Measurements from ENCODE around the gene FMN1. TPM values are rescaled to one million over a fixed set of nuclear protein-coding genes. Genes with fewer than 3 reads are reported as not detected.

Gene FMN1
- total RNA-seq, 1 donor from 2014 or later, result 4.3 TPM

DNA sequence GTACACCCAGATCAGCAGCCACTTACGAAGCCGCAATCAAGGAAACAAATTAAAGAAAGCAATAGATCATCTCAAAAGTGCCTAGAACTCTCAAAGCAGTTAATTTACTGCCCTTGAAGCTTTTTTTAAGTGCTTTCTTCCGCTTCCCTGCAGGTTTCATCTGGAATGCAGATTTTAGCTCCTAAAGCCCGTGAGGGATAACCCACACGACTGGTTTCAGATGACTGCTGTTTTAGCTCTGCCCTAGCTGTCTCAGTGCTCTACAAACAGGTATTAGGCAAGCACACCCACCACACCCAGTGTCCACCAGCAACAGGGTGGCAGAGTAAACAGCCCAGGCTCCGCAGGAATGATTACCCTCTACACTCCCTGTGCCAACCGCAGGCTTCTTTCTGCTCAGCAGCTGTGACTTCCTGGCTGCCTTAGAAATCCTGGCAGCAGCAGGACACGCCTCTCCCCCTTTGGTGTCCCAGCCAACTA is 126.0 kb downstream of the FMN1 start:
- peak; percentile 87 for DNase-seq (ENCODE audit: low read depth)
- H3K4me3 ChIP-seq (ENCODE audit: low read depth, low read length), result peak overlapping the region; percentile 28

DNA sequence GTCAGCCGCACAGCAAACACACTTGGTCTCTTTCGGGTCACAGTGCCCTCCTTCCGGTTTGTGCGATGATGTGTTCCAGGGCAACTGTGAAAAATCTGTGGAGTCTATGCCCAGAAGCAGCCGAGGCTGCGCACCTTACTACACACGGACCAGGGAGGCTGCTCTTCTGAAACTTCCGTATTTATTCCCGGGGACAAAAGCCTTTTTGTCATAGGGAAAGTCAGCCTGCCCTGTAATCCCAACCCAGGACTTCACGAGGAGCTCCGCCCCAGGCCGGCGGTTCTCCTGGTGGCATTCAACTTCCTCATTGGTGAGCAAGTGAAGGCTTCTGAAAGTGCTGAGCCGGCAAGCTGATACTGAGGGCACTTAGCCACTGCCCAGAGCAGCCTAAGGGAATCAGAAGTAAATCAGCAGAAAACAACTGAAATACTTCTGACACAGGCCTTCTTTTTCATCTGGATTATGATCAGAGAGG is 126.5 kb downstream of the FMN1 start:
- DNase-seq (ENCODE audit: low read depth), result no peak
- H3K4me3 ChIP-seq (ENCODE audit: low read depth, low read length), result peak overlapping the region; percentile 28
- TF ChIP-seq, protein P1, sequence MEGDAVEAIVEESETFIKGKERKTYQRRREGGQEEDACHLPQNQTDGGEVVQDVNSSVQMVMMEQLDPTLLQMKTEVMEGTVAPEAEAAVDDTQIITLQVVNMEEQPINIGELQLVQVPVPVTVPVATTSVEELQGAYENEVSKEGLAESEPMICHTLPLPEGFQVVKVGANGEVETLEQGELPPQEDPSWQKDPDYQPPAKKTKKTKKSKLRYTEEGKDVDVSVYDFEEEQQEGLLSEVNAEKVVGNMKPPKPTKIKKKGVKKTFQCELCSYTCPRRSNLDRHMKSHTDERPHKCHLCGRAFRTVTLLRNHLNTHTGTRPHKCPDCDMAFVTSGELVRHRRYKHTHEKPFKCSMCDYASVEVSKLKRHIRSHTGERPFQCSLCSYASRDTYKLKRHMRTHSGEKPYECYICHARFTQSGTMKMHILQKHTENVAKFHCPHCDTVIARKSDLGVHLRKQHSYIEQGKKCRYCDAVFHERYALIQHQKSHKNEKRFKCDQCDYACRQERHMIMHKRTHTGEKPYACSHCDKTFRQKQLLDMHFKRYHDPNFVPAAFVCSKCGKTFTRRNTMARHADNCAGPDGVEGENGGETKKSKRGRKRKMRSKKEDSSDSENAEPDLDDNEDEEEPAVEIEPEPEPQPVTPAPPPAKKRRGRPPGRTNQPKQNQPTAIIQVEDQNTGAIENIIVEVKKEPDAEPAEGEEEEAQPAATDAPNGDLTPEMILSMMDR (conservative IDR thresholded peaks at IDR 0.05; ENCODE audit: low read depth, low read length), result no peak

More for the DNA sequence above, 126.0 kb downstream of the FMN1 start:
- TF ChIP-seq, protein P1 (conservative IDR thresholded peaks at IDR 0.05; ENCODE audit: low read depth, low read length), result no peak

DNA sequence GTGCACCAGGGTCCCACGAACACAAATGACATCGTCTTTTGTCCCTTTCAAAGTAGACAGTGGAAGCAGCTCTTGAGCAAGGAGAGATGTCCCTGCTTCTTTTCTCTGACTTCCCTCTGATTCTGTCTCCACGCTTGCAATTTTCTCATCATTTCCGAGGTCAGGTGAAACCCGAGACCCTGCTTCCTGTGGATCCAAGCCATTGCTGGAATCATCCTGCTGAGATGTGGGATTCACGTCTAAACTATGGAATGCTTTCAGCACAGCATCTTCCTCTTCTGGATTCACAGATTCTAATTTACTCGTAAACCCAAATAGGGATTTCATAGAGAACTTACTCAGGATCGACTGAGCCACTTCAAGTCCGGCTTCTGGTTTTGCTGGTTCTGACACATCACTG is 127.1 kb downstream of the FMN1 start:
- peak overlapping the region; percentile 28 for H3K4me3 ChIP-seq (ENCODE audit: low read depth, low read length)
- TF ChIP-seq, protein P1 (conservative IDR thresholded peaks at IDR 0.05; ENCODE audit: low read depth, low read length), result no peak
- DNase-seq (ENCODE audit: low read depth), result no peak

DNA sequence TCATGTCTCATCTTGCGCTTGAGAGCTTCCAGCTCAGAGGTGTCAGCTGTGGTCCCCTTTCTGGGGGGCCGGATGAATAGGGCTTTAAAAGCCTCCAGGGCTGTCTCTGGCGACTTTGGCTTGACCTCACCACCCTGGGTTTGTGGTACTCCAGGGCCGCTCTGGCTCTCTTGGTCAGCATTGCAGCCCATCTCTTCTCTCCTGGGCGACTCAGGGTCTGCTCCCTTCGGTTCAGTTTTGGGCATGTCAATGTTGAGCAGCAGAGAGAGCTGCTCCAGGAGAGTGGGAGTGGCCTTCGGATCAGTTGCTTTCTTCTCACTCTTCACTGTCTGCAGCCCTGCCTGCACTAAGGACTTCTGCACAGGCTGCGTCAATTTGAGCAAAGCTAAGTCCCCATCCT is 127.9 kb downstream of the FMN1 start:
- TF ChIP-seq, protein P1 (conservative IDR thresholded peaks at IDR 0.05; ENCODE audit: low read depth, low read length), result no peak
- H3K4me3 ChIP-seq (ENCODE audit: low read depth, low read length), result no peak overlapping the region
- DNase-seq (ENCODE audit: low read depth), result no peak

- no peak for DNase-seq (ENCODE audit: low read depth)
- TF ChIP-seq, protein P1 (conservative IDR thresholded peaks at IDR 0.05; ENCODE audit: low read depth, low read length), result no peak
Observed at GRCh38 chr15:33064878-33065277, 129.6 kb downstream of the FMN1 start.

DNA sequence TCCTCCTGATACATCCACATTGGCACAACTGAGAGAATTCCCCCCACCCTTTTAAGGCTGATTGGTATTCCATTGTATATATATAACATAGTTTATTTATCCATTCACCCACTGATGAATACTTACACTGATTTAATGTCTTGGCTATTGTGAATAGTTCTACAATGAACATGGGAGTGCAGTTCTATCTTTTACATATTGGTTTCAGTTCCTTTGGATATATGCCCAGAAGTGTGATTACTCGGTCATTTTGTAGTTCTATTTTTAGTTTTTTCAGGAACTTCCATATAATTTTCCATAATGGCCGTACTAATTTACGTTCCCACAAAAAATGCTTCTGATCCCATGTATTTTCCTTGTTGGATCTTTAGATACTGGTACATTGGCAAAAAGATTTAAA is 135.3 kb downstream of the FMN1 start:
- TF ChIP-seq, protein P1 (conservative IDR thresholded peaks at IDR 0.05; ENCODE audit: low read depth, low read length), result no peak
- no peak overlapping the region for H3K4me3 ChIP-seq (ENCODE audit: low read depth, low read length)
- no peak for DNase-seq (ENCODE audit: low read depth)

More at GRCh38 chr15:33064878-33065277, 129.6 kb downstream of the FMN1 start:
- no peak overlapping the region for H3K4me3 ChIP-seq (ENCODE audit: low read depth, low read length)

GRCh38 chr15:33057845-33058244 is 136.7 kb downstream of the FMN1 start:
- H3K4me3 ChIP-seq (ENCODE audit: low read depth, low read length), result no peak overlapping the region
- no peak for DNase-seq (ENCODE audit: low read depth)
- TF ChIP-seq, protein P1 (conservative IDR thresholded peaks at IDR 0.05; ENCODE audit: low read depth, low read length), result no peak
